Renal cortex interstitium (tissue), 11 donors: ENCODE data around the gene KDM2B. TPM values are rescaled to one million over a fixed set of nuclear protein-coding genes. Genes with fewer than 3 reads are reported as not detected.

Experiments
- DNase-seq, 11 donors: peaks; one replicate each; pipeline ENCODE4 v3.0.0-alpha.2; 2013; ENCODE audit warnings: low read depth in 9 of 11, low spot score in 4 of 11; ENCODE audit errors: extremely low read depth in 1 of 11
- polyA plus RNA-seq, 3 donors: library from polyadenylated mRNA; unstranded; fragments of 120-200 nt; gene quantifications; one replicate each; pipeline ENCODE4 v1.2.1, GENCODE V29; 2013; ENCODE audit not compliant: insufficient read length in 3 of 3

Gene KDM2B
- polyA plus RNA-seq, 3 donors = 71.6 to 80.4 (median 80.0) TPM

DNA sequence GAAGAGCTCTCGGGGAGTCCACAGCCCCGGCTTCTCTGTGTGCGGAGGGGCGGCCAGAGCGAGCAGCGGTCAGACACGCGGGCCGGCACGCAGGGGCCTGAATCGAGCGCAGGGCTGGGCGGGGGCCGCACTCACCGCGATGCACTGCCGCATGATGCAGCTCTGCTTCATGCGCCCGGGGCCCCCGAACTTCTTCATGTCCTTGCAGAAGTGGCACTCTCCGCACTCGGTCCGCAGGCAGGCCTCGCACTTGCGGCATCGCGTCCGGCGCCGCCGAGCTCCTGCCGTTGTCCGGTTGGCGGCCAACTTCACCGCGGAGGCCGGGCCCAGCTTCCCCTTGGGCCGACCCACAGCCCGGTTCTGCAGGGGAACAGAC, 127.8 kb downstream of the KDM2B start:
- no peak for DNase-seq

DNA sequence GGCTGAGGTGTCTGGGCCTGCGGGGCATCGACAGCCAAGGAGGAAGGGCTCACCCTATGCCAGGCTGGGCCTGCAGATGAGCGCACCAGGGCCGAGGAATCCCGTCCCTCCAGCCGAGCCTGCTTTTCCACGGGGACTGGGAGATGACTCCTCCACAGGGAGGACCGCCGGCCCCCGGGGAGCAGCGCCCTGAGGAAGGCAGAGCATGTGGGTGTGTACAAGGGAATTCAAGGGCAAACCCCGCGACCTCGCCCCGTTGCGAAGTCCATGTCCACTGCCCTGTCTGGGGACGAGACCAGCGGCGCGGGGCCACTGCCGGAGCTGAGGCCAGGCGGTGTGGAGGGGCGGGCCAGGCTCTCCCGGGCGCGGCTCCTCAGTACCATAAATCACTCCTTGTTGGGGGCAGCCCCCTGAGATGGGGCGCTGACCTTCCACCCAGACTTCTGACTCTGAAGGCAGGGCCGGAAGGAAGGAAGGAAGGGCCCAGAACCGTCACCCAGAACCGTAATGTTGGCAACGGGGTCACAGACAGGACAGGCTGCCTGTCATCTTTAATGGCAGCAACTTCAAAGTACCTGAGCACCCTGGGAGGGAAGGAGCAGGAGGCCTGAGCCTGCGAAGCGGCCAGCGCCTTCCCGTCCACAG, 128.4 kb downstream of the KDM2B start:
- peak in 3 of 11 donors; percentile 24 to 43 (median 36) for DNase-seq

DNA sequence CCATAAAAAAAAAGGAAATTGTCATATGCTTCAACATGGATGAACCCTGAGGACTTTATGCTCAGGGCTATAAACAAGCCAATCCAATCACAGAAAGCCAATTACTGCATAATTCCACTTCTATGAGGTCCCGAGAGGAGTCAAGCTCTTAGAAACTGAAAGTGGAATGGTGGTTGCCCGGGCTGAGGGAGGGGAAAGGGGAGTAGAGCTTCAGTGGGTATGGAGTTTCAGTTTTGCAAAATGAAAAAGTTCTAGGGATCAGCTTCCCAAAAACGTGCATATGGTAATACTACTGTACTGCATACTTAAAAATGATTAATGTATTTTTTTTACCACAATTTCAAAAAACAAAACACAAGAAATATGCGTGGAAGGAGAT, 128.9 kb downstream of the KDM2B start:
- no peak for DNase-seq

DNA sequence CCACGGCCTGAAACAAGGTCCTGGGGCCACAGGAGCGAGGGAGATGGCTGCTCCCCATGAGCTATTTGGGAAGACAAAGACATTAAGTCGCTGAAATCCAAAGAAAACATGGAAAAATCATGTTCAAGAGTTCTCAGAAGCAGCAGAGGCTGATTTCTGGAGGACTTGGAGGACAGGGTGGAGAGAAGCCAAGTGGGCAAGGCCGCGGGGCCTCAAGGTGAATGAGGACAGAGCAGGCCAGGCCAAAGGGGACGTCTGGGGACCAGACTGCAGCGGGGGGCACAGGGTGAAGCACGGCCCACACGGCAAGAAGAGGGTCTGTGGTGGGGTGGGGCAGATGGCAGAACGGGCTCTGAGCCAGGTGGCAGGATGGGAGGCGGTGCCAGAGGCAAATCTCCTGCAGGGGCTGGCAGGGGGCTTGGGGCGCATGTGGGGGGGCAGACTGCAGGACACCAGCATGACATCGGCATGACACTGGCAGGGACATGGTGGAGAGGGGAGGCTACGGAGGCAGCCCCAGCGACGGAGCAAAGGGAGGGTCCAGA, 132.0 kb downstream of the KDM2B start:
- no peak for DNase-seq

GRCh38 chr12:121446750-121447149, 134.1 kb downstream of the KDM2B start:
- no peak for DNase-seq

GRCh38 chr12:121444842-121445202, 136.0 kb downstream of the KDM2B start:
- no peak for DNase-seq

DNA sequence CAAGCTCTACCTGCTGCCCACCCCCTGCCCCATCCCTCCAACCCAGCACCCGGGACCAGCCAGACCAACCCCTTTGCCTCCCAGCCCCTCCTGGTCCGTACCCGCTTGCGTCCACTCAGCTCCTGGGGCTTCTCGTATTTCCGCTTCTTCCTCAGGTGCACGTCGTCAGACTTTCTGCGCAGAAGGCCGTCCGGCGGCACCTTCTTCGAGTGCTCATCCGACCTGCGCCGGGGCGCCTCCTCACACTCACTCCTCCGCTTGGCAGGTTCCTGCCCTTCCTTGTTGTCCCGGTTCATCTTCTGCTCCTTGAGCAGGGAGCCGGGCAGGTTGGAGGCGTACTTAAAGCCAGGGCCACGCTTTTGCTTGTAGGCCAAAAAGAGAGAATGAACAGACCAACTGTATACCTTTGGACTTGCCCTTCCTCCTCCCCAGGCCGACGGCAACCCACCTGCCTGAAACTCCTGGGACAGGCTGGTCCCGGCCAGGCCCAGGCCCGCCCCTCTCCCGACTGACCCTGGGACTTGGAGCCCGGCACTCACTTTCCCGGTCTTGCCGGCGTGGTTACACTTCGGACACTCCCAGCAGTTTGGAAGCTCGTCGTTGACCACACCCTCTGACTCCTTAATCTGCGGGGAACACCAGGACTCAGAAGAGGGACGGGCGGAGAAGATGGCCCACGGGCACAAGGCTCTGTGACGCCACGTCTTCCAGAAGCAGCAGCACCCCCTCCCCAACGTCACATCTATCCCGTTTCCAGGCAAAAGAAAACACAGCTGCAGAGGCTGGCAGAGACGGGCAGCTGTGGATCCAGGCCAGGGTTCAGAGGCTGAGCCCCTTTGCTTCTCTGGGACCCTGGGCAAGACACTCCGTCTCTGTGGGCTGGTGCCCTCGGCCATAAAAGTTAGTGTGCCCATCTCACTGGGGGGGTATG, 136.6 kb downstream of the KDM2B start:
- DNase-seq = no peak

DNA sequence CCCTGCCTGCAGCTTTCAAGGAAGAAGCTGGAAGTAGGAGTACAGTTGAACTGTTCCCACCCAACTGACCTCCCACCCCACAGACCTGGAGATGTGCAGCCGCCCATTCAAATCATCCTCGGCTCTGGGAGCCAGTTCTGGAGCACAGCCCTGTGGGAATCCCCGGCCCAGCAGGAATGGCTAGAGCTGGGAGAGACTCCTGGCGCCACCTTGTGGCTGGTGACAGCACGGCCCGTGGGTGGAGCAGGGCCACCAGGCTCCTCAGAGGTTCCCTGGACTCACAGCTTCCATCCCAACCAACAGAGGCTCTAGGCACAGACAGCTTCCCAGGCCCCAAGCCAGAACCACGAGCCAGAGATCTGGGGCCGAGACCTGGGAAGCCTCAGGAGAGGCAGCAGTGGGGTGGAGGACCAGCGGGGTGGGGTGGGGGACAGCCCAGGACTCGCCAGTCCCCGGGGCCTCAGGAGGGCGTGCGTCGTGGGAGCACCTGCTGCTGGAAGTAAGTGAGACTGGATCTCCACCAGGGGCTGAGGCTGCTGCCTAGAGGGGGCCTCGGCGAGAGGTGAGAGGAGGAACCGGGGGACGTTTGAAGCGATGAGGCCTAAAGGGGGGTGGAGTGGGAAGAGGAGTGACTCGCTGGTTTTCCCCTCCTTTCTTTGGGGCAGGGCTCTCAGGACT, 137.5 kb downstream of the KDM2B start:
- DNase-seq = peak in 6 of 11 donors; percentile 53 to 71 (median 60)

GRCh38 chr12:121442028-121442948, 138.5 kb downstream of the KDM2B start:
- no peak for DNase-seq

GRCh38 chr12:121441555-121441954, 139.3 kb downstream of the KDM2B start:
- no peak for DNase-seq

- no peak for DNase-seq
Observed at GRCh38 chr12:121440768-121441167, 140.1 kb downstream of the KDM2B start.

- no peak for DNase-seq
Observed at GRCh38 chr12:121439715-121440114, 141.1 kb downstream of the KDM2B start.

- no peak for DNase-seq
Observed at GRCh38 chr12:121438905-121439304, 141.9 kb downstream of the KDM2B start.

DNA sequence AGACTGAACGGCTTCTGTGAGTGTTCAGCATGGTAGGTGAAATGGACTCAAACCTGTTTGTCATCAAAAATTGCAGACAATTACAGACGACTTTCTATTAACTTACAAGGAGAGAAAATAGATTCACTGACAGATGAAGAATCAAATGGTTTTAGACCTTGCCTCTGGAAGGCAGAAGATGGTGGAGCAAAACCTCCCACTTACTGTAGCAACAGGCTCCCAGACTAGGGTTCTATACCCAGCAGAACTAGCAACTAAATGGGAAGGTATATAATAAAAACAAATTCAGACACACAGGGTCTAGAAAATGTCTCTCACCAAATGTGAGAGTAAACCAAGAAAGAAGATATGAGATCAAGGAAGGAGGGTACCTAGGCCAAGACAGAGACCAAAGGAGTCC, 144.1 kb downstream of the KDM2B start:
- DNase-seq = no peak

DNA sequence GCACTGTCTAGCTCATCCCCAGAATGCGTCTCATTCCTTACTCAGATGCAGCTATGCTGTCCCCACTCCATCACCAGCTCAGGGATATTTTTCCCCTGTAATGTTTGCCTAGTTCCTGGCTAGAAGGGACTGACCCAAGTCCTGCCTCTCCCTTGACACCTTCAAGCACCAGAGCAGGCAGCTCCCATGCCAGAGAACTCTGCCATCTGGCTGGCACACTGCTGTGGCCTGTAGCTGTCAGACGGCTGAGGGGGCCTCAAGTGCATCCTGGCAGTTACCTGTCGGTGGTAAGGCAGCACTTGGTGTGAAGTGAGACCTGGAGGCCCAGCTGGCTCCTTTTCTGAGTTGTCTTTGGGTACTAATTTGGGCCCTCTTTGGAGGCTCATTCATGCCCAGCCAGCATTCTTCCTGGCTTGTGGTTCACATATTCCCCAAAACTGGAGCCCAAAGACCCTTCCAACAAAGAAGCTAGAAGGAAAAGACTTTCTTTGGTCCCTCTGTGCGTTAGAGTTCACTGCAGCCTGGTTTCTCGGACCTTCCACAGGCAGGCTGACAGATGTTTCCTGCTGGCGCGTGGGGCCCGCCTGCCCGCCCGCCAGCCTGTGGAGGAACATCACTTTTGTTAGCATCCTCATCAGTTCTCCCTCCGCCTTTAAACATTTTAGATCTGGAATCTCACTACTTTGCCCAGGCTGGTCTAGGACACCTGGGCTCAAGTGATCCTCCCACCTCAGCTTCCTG, 147.9 kb downstream of the KDM2B start:
- DNase-seq = no peak

- no peak for DNase-seq
Observed at GRCh38 chr12:121430833-121431415, 149.9 kb downstream of the KDM2B start.

DNA sequence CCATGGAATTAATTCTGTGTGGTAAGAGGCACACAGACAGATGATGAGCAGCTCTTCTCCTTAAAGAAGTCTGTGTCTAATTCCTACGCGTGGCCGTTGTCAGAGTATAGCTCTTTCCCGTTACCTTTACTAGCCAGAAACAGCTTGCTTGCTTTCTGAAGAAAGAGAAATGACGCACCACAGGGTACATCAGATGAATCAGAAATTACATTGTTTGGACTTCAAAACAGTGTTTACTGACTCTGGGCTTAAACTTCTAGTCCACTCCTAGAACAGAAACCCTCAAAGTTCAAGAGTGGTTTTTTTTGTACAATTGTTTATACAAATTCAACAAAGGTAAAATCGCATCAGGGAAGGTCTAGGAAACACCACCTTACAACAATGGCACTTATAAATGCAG, 151.9 kb downstream of the KDM2B start:
- DNase-seq = no peak

GRCh38 chr12:121427556-121428050, 153.2 kb downstream of the KDM2B start:
- DNase-seq = no peak
